H9 (cell line): Measurements from ENCODE around the gene FEZ2. TPM values are rescaled to one million over a fixed set of nuclear protein-coding genes. Genes with fewer than 3 reads are reported as not detected.

Experiments used
- DNase-seq: peaks from one replicate; pipeline ENCODE4 v3.0.0-alpha.2; 2017
- H2AFZ ChIP-seq: one replicate; pipeline ENCODE4 v1.6.1; 2013; ENCODE audit warnings: mild to moderate bottlenecking, low read length, control low read depth, moderate library complexity
- H2AK5ac ChIP-seq: 2 replicates; pipeline ENCODE4 v1.6.1; 2013; ENCODE audit warnings: low read length, control low read depth, mixed read lengths; ENCODE audit not compliant: insufficient read length
- H2BK120ac ChIP-seq: one replicate; pipeline ENCODE4 v1.6.1; 2013; ENCODE audit warnings: low read depth, mild to moderate bottlenecking, low read length, control low read depth, inconsistent platforms; ENCODE audit not compliant: poor library complexity, severe bottlenecking
- H2BK12ac ChIP-seq: 2 replicates; pipeline ENCODE4 v1.6.1; 2013; ENCODE audit warnings: low read length, control low read depth, mixed read lengths, low read depth; ENCODE audit not compliant: insufficient read length
- H2BK15ac ChIP-seq: 2 replicates; pipeline ENCODE4 v1.6.1; 2013; ENCODE audit warnings: low read depth, low read length, control low read depth
- H2BK20ac ChIP-seq: one replicate; pipeline ENCODE4 v1.6.1; 2013; ENCODE audit warnings: low read depth, mild to moderate bottlenecking, low read length, control low read depth, inconsistent platforms; ENCODE audit not compliant: poor library complexity, severe bottlenecking
- H2BK5ac ChIP-seq: 2 replicates; pipeline ENCODE4 v1.6.1; 2013; ENCODE audit warnings: low read length, control low read depth, mixed read lengths; ENCODE audit not compliant: insufficient read length
- H3K14ac ChIP-seq: 2 replicates; pipeline ENCODE4 v1.6.1; 2013; ENCODE audit warnings: low read length, control low read depth; ENCODE audit not compliant: insufficient read depth
- H3K18ac ChIP-seq: 2 replicates; pipeline ENCODE4 v1.6.1; 2013; ENCODE audit warnings: low read depth, mild to moderate bottlenecking, mixed read lengths, low read length, control low read depth; ENCODE audit not compliant: insufficient read length
- H3K23ac ChIP-seq: 2 replicates; pipeline ENCODE4 v1.6.1; 2013; ENCODE audit warnings: low read length, control low read depth, mixed read lengths, low read depth; ENCODE audit not compliant: insufficient read length
- H3K23me2 ChIP-seq: 2 replicates; pipeline ENCODE4 v1.6.1; 2013; ENCODE audit warnings: low read depth, mild to moderate bottlenecking, mixed read lengths, low read length, control low read depth; ENCODE audit not compliant: insufficient read length, poor library complexity, severe bottlenecking
- H3K27ac ChIP-seq: 2 replicates; pipeline ENCODE4 v1.5.1; 2013; ENCODE audit warnings: low read length, control low read depth, mixed read lengths, low read depth; ENCODE audit not compliant: insufficient read length
- H3K27me3 ChIP-seq: 2 replicates; pipeline ENCODE4 v1.6.1; 2013; ENCODE audit warnings: low read length, control low read depth, inconsistent platforms; ENCODE audit not compliant: insufficient read depth
- H3K4ac ChIP-seq: 2 replicates; pipeline ENCODE4 v1.6.1; 2013; ENCODE audit warnings: low read depth, mild to moderate bottlenecking, control low read depth, inconsistent platforms, low read length, moderate library complexity
- H3K4me1 ChIP-seq: 2 replicates; pipeline ENCODE4 v1.6.1; 2013; ENCODE audit warnings: low read length, control low read depth, inconsistent platforms; ENCODE audit not compliant: insufficient read depth
- H3K4me2 ChIP-seq: 2 replicates; pipeline ENCODE4 v1.6.1; 2013; ENCODE audit warnings: low read length, control low read depth, mixed read lengths; ENCODE audit not compliant: insufficient read length, insufficient read depth
- H3K56ac ChIP-seq: 2 replicates; pipeline ENCODE4 v1.6.1; 2013; ENCODE audit warnings: low read depth, mild to moderate bottlenecking, mixed read lengths, low read length, control low read depth; ENCODE audit not compliant: insufficient read length
- H3K79me1 ChIP-seq: 2 replicates; pipeline ENCODE4 v1.6.1; 2013; ENCODE audit warnings: low read depth, mild to moderate bottlenecking, moderate library complexity, low read length, control low read depth, inconsistent platforms; ENCODE audit not compliant: insufficient read depth, poor library complexity, severe bottlenecking
- H3K79me2 ChIP-seq: 2 replicates; pipeline ENCODE4 v1.6.1; 2013; ENCODE audit warnings: low read length, control low read depth, inconsistent platforms; ENCODE audit not compliant: insufficient read depth
- H3K9ac ChIP-seq: 2 replicates; pipeline ENCODE4 v1.6.1; 2013; ENCODE audit warnings: low read length, control low read depth, mixed read lengths; ENCODE audit not compliant: insufficient read length; ENCODE audit errors: extremely low read depth
- H3K9me3 ChIP-seq: one replicate; pipeline ENCODE4 v1.6.1; 2013; ENCODE audit warnings: low read depth, low read length, inconsistent platforms; ENCODE audit not compliant: control insufficient read depth
- H3T11ph ChIP-seq: one replicate; pipeline ENCODE4 v1.6.1; 2013; ENCODE audit warnings: mild to moderate bottlenecking, low read length, control low read depth, inconsistent platforms
- H4K20me1 ChIP-seq: one replicate; pipeline ENCODE4 v1.6.1; 2013; ENCODE audit not compliant: control insufficient read depth, insufficient read length, insufficient read depth
- H4K5ac ChIP-seq: 2 replicates; pipeline ENCODE4 v1.6.1; 2013; ENCODE audit warnings: low read depth, mild to moderate bottlenecking, mixed read lengths, low read length, control low read depth; ENCODE audit not compliant: insufficient read length
- H4K8ac ChIP-seq: replicated peaks from 2 replicates; pipeline ENCODE4 v1.6.1; 2013; ENCODE audit warnings: low read length, control low read depth, mixed read lengths, low read depth; ENCODE audit not compliant: insufficient read length
- H4K91ac ChIP-seq: 2 replicates; pipeline ENCODE4 v1.6.1; 2013; ENCODE audit warnings: low read depth, mild to moderate bottlenecking, moderate library complexity, mixed read lengths, low read length, control low read depth; ENCODE audit not compliant: insufficient read length
- H3K27ac Mint-ChIP-seq, 3 experiments: 2 replicates in 2 of 3; 3 replicates in 1 of 3; pipeline ENCODE4 v1.8.0; 2020 to 2021; ENCODE audit warnings: mixed read lengths in 3 of 3, mild to moderate bottlenecking in 1 of 3, moderate library complexity in 1 of 3
- H3K27me3 Mint-ChIP-seq: 2 replicates; pipeline ENCODE4 v1.8.0; 2021; ENCODE audit warnings: low read depth, mild to moderate bottlenecking, moderate library complexity, mixed read lengths
- H3K36me3 Mint-ChIP-seq, 3 experiments: 2 replicates in 2 of 3; 3 replicates in 1 of 3; pipeline ENCODE4 v1.8.0; 2020 to 2021; ENCODE audit warnings: low read depth in 3 of 3, mixed read lengths in 3 of 3; ENCODE audit not compliant: insufficient read depth in 1 of 3
- H3K4me1 Mint-ChIP-seq, 2 experiments: 2 replicates each; pipeline ENCODE4 v1.8.0; 2020; ENCODE audit warnings: mixed read lengths in 2 of 2
- H3K4me3 Mint-ChIP-seq, 2 experiments: 2 replicates in 1 of 2; 3 replicates in 1 of 2; pipeline ENCODE4 v1.8.0; 2020 to 2021; ENCODE audit warnings: mild to moderate bottlenecking in 2 of 2, mixed read lengths in 2 of 2, moderate library complexity in 1 of 2
- H3K9me3 Mint-ChIP-seq, 2 experiments: 2 replicates in 1 of 2; 3 replicates in 1 of 2; pipeline ENCODE4 v1.8.0; 2020; ENCODE audit warnings: mild to moderate bottlenecking in 2 of 2, mixed read lengths in 2 of 2, moderate library complexity in 1 of 2
- WGBS: extraction: QIAGEN DNeasy Blood & Tissue Kit; methylation state at CpG from one replicate; pipeline ENCODE4 v1.1.7; 2013; ENCODE audit warnings: missing lambda C conversion rate, low lambda C conversion rate, mixed read lengths; ENCODE audit not compliant: insufficient read length; ENCODE audit errors: extremely low coverage; 5-methylcytosine and 5-hydroxymethylcytosine counted together
- total RNA-seq: library from RNA; stranded (reverse); gene quantifications from 2 replicates; pipeline ENCODE4 v1.2.1, GENCODE V29; 2021
- TF ChIP-seq, protein P1 (sequence below): fragments of 200-600 bp; sonication (generic); conservative IDR thresholded peaks from 3 replicates; pipeline ENCODE4 v1.8.0; 2021; ENCODE audit warnings: antibody characterized with exemption, mild to moderate bottlenecking

The FEZ2 gene
- total RNA-seq, 1 experiment from 2014 or later: 27.7 TPM

- no peaks in the 10 kb centered on the region for H4K20me1 ChIP-seq
Measured at GRCh38 chr2:36587101-36587500, 10.9 kb downstream of the FEZ2 start.

More at GRCh38 chr2:36587101-36587500, 10.9 kb downstream of the FEZ2 start:
- Histone ChIP-seq H2BK15ac (no peak overlapping the region), H2BK12ac (no peak overlapping the region), H2AFZ (no peak overlapping the region), H3K9ac (no peak overlapping the region), H3K4me2 (no peak overlapping the region), H2BK20ac (no peak overlapping the region), H3K18ac (no peak overlapping the region), H3K4ac (no peak overlapping the region), H3T11ph (no peak overlapping the region), H3K56ac (no peak overlapping the region), H2BK120ac (no peak overlapping the region), H3K27ac (no peak overlapping the region), H3K27me3 (no peaks in the 10 kb centered on the region), H3K23ac (no peak overlapping the region), H2BK5ac (no peak overlapping the region), H3K14ac (no peak overlapping the region), H4K8ac (no peak overlapping the region), H3K23me2 (no peaks in the 10 kb centered on the region), H4K91ac (no peak overlapping the region), H2AK5ac (no peak overlapping the region), H3K79me1 (no peaks in the 10 kb centered on the region), H3K4me1 (no peaks in the 10 kb centered on the region), H3K79me2 (peaks cover 2% of the 10 kb centered on the region; the same call in 1 of the 2 replicates), H3K9me3 (no peaks in the 10 kb centered on the region), H4K5ac (no peak overlapping the region)
- DNase-seq: no peak
- no peaks in the 10 kb centered on the region for H3K9me3 Mint-ChIP-seq
- peaks cover 0 to 6% of the 10 kb centered on the region in 2 experiments; a peak in 1 of 4 replicates for H3K4me1 Mint-ChIP-seq
- no CpG with 5 or more reads among the region's 1 CpG for WGBS
- H3K27ac Mint-ChIP-seq: no peak overlapping the region
- no peak overlapping the region for H3K4me3 Mint-ChIP-seq
- TF ChIP-seq, protein P1, sequence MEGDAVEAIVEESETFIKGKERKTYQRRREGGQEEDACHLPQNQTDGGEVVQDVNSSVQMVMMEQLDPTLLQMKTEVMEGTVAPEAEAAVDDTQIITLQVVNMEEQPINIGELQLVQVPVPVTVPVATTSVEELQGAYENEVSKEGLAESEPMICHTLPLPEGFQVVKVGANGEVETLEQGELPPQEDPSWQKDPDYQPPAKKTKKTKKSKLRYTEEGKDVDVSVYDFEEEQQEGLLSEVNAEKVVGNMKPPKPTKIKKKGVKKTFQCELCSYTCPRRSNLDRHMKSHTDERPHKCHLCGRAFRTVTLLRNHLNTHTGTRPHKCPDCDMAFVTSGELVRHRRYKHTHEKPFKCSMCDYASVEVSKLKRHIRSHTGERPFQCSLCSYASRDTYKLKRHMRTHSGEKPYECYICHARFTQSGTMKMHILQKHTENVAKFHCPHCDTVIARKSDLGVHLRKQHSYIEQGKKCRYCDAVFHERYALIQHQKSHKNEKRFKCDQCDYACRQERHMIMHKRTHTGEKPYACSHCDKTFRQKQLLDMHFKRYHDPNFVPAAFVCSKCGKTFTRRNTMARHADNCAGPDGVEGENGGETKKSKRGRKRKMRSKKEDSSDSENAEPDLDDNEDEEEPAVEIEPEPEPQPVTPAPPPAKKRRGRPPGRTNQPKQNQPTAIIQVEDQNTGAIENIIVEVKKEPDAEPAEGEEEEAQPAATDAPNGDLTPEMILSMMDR: no peak
- H3K36me3 Mint-ChIP-seq: peaks cover 10 to 57% (median 43%) of the 10 kb centered on the region in 3 experiments; a peak in 6 of 7 replicates
- no peaks in the 10 kb centered on the region for H3K27me3 Mint-ChIP-seq
